ENCODE measurements around the gene GMDS.
"Not testable (repeated sequence)": the region's sequence is repeated elsewhere in the genome, so short reads cannot be mapped to it uniquely, and the experiment has no call there.

The GMDS gene

DNA sequence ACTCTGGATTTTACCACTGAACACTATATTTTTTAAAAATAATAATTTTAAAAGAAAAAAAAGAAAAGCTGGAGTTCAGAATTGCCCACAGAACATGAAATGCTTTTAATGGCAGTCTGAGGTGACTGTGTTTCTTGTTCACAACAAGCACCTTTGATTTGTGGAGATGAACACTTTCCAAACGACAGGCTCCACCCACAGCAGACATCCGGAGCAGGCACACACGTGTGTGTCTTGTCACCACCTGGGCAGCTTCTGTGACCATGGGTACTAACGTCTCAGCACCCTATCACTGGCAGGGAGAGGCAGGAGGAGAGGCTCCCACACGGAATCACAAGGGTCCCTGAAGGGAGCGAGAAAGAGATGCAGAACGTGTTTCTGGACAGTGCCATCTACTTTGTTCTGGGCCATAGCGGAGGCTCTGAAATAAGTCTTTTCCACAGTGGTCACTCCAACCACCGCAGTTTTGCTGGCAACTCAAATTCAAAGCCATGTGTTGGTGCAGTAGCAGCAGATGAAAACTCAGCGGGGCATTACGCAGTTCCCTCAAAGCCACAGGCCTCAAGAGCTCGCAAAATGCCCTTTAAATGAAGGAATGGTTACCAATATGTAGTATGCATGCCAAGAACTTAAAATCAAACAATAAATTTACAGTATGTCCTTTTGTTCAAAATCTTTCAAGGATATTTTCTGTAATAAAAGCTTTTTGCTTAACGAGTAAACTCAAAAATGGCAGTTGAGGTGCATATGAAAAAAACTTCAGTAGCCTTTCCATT is 393.5 kb downstream of the GMDS start:
- no peak for DNase-seq

DNA sequence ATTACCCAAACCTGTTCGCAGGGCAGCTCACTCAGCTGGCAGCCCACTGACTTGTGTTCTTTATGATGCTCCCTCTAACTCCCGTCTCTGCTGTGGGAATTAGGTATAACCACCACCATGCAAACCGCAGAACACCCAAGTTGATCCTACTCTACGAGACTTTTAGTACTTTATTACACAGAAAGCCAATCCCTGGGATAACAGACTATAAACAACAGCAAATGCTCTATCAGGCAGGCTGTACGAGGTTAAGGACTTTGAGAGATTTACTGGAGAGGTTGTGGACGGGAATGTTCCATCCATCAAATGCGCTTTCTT is 394.6 kb downstream of the GMDS start:
- DNase-seq = no peak

DNA sequence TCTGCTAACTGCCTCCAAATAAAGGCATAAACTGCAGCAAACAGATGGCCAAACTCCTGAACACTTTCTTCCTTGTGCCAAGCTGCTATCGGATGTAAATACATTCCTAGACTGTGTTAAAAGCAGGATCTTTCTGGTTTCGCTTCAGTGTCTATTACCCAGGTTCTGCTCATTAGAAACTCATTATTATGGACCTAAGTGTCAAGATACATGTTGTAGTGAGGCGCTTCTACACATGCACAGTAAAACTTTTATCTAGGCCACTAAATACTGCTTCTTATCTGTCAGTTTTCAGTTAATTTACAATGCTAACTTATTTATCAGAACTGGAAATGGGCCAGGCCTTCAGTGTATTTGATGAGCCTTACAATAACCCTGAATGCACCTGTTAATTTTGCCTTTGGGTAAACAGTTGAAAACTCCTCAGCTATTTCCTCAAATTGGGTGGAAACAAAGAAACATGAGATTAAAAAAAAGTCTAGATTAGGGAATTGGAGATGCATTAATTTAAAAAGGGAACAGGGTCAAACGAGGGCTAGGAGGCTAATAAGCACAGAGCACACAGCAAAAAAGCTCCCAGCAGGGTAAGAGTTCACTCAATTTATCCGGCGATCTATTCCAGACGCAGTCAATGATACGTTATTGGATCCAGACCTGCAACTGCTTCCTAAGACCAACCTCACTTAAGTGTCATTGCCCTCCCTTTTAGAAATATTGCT is 395.1 kb downstream of the GMDS start:
- DNase-seq = no peak

DNA sequence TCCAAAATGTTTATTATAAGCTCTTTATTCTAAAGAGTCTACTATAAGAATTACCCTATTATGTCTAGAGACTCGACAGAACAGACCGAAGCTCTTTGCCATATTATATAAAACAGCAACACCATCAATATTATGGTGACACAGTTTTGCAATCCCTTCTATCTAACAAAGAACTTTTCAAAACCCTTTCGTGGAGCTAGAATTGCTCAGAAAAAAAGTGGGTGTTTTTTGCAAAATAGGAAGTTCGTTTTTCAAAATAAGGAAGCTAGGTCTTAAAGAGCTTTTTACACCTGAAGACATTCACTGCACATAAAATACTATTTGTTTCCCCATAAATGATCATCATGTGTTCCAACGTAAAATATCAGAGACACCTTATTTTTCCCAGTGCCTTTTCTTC is 395.7 kb downstream of the GMDS start:
- peak; percentile 8 to 59 (median 32) for DNase-seq

DNA sequence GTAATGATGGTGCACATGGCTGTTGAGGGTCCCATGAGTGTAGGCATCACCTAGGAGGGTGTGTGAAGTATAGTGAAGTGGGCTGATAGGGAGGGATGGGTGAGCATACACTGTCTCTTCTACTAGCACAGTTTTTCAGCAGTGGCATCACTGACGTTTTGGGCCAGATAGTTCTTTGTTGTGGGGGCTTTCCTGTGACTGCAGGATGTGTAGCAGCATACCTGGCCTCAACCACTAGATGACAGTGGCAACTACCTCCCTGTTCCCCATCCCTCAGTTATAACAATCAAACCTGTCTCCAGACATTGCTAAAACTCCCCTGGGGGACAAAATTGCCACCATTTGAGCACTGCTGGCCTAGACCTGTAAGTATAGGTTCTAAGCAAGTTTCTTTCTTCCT is 396.7 kb downstream of the GMDS start:
- DNase-seq = no peak

DNA sequence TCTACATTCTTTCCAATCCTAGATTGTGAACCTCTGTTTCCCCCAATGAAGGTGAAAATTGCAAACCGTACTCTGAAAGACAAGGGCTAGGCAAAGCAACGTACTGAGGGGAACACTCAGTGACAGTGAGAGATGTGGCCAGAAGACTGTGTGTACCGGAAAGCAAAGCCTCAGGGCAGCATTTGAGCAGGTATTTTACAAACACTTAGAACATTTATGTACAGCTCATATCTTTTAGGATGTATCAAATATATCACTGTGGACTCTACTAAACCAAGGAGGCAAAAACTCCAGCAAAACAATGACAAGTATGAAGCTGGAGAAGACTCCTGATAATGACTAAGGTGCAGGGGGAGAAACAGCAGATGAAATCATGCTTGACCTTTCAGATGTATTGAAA is 398.8 kb downstream of the GMDS start:
- no peak for DNase-seq

DNA sequence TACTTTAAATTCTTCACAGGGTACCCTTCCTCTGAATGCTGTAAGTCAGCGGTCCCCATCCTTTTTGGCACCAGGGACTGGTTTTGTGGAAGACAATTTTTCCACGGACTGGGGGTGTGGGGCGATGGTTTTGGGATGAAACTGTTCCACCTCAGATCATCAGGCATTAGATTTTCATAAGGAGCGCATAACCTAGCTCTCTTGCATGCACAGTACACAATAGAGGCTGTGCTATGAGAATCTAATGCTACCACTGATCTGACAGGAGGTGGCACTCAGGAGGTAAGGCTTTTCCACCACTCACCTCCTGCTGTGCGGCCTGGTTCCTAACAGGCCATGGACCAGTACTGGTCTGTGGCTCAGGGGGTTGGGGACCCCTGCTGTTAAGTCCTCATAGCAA is 399.9 kb downstream of the GMDS start:
- DNase-seq = not testable (repeated sequence)

DNA sequence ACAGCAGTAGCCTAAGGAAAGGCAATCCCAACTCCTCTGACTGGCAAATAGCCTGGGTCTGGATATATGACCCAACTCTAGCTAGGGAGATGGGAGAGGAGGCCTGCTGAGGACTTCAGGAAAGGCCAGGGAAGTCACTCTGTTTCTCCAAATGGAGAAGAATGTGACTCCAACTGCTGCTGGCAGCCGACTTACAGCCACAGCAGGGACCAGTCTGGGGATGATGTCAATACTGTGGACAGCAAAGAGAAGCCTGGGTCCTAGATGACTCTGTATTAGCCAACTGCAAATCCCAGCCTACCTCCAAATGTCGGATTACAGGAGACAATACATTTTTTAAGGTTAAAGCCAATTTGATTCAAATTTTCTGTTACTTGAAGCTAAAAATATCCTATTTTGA is 403.1 kb downstream of the GMDS start:
- DNase-seq = no peak

DNA sequence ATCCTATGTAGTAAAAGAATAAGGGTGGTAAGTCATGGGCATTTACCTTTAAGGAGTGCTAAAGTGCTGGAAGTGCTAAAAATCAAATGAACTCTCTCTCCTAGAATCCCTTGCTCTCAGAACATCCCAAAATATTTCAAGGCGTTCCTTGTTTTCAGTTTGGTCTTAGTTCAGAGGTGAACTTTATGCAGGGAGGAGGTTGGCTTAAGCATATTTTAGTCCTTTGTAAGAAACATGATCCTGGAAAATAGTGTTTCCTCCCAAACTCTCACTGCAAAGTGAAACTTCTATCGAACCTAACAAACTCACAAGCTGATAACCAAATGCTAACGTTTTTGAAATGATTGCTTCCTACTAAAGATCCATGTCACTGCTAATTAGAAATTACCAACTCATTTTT is 404.3 kb downstream of the GMDS start:
- DNase-seq = no peak

DNA sequence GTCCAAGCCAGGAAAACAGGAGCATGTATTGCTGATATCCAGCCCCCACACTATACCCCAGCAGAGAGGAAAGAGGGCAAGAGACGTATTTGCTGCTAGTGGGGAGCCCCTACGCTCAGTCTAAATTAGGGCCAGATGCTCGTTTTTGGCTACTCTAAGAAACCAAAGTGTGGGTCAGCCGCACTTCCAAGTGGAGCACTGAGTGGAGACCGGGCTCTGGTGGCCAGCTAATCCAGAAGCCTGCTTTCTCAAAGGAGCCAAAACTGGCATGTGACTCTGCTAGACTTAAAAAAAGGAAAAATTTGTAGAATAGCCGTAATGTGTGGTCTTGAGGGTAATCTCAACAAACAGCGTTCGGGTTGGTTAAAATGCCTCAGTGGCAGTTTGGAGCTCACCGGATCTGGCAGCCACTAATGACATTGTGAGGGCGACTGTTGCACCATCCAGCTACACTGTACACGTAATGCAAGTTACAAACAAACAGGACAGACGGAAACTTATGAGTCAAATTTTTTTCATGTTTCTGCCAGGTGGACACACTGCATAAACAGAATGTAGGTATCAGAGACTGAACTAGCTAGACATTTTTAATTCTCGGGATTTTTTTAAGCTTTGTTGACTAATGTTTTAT is 404.8 kb downstream of the GMDS start:
- DNase-seq = no peak

DNA sequence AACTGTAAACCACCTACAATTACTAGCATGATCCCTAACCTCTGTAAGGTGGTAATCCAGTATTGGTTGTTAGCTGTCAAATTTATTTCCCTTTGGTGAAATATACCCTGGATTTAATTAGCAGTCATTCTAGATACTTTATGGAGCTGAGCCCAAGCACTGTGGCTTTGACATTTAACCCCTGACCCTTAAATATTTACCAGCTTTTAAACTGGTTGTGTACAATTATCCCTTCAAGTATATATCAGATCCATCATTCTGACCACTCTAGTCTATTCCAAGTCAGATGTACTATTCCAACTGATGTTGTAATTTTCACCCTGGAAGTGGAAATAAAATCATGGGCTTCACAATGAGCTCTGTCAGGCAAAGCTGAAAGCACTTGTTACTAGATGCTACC is 406.0 kb downstream of the GMDS start:
- DNase-seq = no peak

DNA sequence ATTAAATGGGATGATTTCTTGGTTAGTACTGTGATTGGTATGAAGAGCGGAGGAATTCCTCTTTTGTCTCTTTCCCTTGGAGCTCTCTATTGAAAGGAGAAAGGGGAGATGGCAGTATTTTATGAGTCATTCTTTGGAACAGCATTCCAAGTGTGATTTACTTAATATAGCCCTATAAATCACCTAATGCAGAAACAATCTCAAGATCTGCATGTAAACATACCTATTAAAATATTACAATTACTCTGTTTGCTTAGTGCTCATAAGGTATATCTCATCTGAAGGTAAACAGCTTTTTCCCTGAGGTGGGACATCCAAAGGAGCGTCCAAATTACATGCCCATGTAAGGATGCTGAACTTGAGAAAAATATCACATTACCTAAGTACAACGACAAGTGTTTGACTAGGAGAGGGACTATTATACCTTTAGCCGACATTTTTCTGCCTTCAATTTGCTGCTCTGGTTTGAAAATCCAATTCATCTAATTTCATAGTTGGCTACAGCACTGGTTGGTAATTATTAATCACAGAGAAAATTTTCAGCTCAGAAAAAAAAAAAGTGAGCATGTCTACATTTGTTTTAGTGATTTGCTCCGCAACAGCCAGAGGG is 406.7 kb downstream of the GMDS start:
- DNase-seq = no peak

DNA sequence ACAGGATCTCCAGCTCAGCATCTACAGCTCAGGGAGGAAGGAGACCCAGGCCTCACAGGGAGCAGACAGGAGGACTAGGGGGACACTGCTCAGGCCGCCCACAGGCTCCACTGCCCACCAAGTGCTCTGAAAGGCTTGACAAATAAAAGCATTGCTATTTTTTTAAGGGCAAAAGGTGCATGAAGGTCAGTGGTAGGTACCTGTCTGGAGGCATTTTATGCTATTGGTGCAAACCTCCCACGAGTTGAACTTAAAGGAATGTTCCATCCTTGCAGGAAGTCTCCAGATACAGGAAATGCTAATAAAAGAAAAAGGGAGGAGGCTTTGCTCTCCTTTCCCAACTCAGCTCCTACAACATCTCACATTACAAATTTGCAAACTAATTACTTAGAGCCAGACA is 407.6 kb downstream of the GMDS start:
- no peak for DNase-seq

DNA sequence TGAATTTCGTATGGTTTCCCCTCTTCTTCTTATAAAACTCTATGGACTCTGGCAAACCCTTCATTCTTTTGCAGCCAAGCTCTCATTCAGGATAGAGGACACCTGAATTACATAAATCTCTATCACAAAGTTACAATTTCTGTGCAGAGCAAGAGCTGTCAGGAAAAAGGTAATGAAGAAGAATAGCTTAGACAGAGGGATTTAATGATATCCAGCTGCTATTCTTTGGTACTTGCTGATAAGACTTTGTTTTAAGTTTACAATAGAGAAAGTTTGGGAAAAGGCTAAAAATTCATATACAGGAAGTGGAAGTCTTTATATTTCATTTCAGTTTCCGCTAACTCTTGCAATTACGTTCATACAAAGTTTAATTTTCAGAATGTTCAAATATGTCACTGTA is 408.7 kb downstream of the GMDS start:
- DNase-seq = no peak

DNA sequence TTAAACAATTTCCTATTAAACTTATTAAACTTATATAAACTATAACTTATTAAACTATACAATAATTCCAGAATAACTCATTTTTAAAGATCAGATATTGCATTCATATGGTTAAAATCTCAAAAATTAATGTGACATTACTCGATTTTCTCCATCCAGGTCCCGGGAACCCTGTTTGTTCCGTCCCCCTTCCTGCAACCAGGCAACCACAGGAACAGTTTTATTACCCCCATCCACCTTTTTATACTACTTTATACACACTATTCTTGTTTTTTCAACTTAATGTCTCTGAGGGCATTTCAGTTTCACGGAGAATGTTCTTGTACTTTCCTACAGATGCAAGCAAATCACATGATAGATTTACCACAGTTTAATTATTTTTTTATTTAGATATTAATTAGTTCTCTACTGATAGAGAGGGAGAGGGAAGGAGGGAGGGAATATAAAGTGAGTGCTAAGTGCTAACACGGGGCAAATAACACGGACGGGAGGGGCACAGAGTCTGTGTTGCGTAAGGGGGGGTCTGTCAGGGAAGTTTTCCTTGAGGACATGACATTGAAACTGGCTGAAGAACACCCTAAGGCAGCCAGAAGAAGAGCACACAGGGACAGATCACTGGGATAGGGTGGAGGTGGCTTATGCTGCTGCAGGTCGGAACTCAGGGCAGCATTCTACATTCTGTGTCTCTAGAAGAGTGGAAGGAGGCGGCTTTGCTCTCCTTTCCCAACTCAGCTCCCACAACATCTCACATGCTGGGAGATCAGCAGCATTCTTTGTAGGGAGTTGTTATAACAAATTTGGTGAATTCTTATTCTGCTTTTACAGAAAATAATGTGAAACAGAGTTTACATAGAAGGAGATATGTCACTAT is 410.5 kb downstream of the GMDS start:
- no peak for DNase-seq

DNA sequence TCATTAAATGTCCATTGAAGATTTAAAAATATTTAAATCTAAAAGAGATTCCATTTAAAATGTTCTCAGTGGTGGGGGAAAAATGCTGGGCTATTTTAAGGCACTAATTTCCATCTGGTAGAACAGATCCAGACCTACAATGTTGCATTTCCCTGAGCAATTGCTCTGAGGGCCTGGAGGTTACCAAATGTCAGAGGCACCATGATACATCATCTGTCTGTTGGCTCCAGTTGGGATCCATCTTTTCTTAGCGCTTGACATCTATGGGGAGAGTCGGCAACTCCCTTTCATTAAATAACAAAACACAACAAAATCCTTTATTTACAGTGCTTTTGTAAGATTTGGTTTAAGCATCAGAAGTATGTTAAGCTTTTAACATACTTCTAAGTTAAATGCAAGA is 411.2 kb downstream of the GMDS start:
- DNase-seq = no peak

DNA sequence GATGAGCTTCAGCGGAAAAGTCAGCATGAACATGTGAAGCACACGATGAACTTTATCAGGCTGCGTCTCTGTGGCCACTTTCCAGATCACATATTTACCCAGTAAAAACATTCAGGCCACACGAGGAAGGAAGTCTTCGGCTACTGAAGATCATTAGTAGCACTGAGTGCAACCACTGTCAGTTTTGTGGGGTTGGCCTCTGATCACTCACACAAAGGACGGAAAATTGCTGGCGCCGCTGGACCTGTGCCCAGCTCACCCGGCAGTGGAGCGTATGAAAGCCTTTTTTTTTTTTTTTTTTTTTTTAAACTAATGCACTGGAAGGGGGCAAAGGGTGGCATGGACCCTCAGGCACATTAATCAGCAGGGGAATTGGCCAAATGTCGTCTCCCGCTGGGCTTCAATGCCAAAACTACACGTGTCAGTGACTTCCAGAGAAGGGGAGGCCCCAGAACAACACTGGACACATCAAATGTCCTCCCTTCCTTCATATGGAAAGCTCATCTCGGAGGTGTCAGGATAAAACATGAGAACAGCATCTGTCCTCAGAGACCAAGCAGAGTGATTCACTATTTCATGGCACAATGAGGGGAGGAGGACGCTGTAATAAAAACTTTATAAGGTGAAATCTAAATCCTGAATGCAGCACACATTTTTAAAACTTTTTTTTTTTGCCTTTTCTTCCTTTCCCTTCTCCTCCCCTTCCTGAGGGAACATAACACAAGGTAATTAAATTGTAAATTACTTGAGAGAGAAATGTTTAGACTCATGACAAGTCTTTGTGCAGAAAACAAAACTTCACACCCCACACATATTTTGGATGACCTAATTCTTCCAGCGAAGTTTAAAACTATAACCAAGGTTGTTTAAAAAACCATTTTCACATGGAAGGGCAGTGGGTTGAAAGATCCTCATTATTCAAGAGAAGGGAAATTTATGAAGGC is 412.3 kb downstream of the GMDS start:
- no peak for DNase-seq

DNA sequence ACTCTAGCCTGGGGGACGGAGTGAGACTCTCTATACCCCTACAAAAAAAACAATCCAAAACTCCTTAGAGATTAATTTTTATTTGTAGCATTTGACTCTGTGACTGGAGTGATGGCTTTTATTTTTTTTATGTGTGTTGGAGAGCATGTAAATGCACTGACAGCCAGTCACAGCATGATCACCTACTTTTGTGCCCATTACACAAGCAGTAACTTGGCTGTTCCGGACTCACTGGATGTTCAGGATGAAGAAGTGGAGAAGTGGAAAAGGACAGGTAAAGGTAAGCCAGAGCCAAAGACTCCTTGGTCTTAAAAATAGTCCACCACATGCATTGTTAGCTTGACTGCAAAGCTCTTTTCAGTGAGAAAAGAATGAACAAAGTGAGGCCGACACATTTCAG is 413.0 kb downstream of the GMDS start:
- DNase-seq = no peak

DNA sequence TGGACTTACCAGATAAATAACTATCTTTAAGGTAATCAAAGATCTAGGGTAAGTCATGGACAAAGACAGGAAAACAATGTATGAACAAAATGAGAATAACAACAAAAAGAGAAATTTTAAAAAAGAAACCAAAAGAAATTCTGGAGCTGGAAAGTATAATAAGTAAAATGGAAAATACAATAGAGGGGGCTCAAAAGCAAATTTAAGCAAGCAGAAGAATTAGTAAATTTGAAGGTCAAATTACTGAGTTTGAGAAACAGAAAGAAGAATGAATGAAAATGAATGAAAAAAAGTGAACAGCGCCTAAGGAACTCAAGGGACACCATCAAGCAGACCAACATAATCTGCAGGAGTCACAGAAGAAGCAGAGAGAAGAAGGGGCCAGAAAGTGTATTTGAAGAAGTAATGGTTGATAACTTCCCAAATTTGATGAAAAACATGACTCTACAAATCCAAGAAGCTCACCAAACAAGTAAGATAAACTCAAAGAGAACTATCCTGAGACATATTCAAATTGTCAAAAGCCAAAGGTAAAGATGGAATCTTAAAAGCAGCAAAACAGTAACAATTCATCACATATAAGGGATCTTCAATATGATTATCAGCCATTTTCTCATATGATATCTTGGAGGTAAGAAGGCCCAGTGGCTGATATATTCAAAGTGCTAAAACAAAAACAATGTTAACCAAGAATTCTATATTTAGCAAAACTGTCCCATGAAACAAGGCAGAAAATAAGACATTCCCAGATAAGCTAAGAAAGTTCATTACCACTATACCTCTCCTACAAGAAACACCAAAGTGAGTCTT is 417.2 kb downstream of the GMDS start:
- no peak for DNase-seq

DNA sequence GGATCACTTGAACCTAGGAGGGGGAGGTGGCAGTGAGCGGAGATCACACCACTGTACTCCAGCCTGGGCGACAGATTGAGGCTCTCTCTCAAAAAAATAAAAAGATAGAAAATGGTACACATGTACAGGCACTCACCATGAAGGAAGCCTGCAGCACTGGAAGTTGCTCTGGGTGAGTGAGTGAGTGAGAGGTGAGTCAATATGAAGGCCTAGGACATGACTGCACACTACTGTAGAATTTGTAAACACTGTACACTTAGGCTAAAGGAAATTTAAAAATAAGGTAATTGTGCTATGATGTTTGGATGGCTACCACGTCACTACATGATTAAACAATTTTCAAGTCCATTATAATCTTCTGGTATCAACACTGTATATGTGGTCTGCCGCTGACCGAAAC is 419.5 kb downstream of the GMDS start:
- no peak for DNase-seq

DNA sequence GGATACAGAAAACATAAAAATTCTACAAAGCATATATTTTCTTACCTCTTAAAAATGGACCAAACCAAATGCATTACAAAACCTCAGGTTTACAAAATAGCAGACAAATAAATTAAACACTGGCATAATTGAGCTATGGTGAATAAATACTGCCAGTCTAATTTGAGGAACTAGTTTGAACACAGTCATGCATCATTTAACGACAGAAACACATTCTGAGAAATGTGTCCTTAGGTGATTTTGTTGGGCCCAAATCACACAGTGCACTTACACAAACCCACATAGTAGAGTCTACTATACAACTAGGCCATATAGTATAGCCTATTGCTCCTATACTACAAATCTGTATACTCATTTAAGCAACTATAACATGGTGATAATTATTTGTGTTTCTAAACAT is 420.1 kb downstream of the GMDS start:
- DNase-seq = no peak

Measured in suppressor macrophage (primary cell).